OCI-LY7 (cell line): ENCODE results near the gene DTX4. TPM values are rescaled to one million over a fixed set of nuclear protein-coding genes. Genes with fewer than 3 reads are reported as not detected.

Experiments
- BruUV-seq: library from RNA; stranded (reverse); fragments of 400-500 nt; replicated peaks from 2 replicates; lab custom pipeline; 2021; lab: Mats Ljungman, UMichigan
- CTCF ChIA-PET: fragments of 300-600 bp; sonication (Branson Sonifier 250); formaldehyde crosslinking; loops from one replicate; lab custom pipeline; 2022; ENCODE audit warnings: antibody characterized with exemption; ENCODE audit not compliant: unreplicated experiment; lab: Charles Lee
- POLR2A ChIA-PET: fragments of 300-600 bp; sonication (Branson Sonifier 250); formaldehyde crosslinking; loops from one replicate; lab custom pipeline; 2022; ENCODE audit warnings: antibody characterized with exemption; lab: Charles Lee
- DNase-seq: peaks from one replicate; pipeline ENCODE4 v3.0.0-alpha.2; 2015; ENCODE audit warnings: low spot score
- H2AFZ ChIP-seq: fragments of 200-600 bp; sonication (generic), shearing (Covaris generic); 2 replicates; pipeline ENCODE4 v1.6.1; 2014; ENCODE audit warnings: mild to moderate bottlenecking, antibody characterized with exemption, low read length, moderate library complexity
- H3K27ac ChIP-seq: fragments of 200-600 bp; sonication (generic); 2 replicates; pipeline ENCODE4 v1.5.1; 2014; ENCODE audit warnings: mixed run types, low read depth, mild to moderate bottlenecking, moderate library complexity, low read length, inconsistent platforms; ENCODE audit not compliant: poor library complexity, severe bottlenecking
- H3K36me3 ChIP-seq: fragments of 200-600 bp; sonication (generic); 2 replicates; pipeline ENCODE4 v1.6.1; 2014; ENCODE audit warnings: mild to moderate bottlenecking, antibody characterized with exemption, low read length, moderate library complexity, mixed read lengths; ENCODE audit not compliant: insufficient read depth
- H3K4me1 ChIP-seq: fragments of 200-600 bp; sonication (generic); 2 replicates; pipeline ENCODE4 v1.5.1; 2014; ENCODE audit warnings: mild to moderate bottlenecking, low read length; ENCODE audit not compliant: insufficient read depth, poor library complexity, severe bottlenecking
- H3K4me2 ChIP-seq: fragments of 200-600 bp; sonication (generic); 2 replicates; pipeline ENCODE4 v1.6.1; 2014; ENCODE audit warnings: mild to moderate bottlenecking, low read length
- H3K4me3 ChIP-seq: fragments of 200-600 bp; sonication (generic); 2 replicates; pipeline ENCODE4 v1.5.1; 2014; ENCODE audit warnings: mild to moderate bottlenecking, low read depth, low read length; ENCODE audit not compliant: poor library complexity, severe bottlenecking
- H3K79me2 ChIP-seq: fragments of 200-600 bp; sonication (generic); 2 replicates; pipeline ENCODE4 v1.6.1; 2016; ENCODE audit warnings: low read depth, mild to moderate bottlenecking, low read length, moderate library complexity, mixed read lengths; ENCODE audit not compliant: insufficient read depth
- H3K9me2 ChIP-seq: fragments of 200-600 bp; sonication (generic); 2 replicates; pipeline ENCODE4 v1.6.1; 2016; ENCODE audit warnings: mild to moderate bottlenecking, low read length, mixed read lengths; ENCODE audit not compliant: insufficient read depth
- H3K9me3 ChIP-seq: fragments of 200-600 bp; sonication (generic); 2 replicates; pipeline ENCODE4 v1.6.1; 2014; ENCODE audit warnings: mild to moderate bottlenecking, mixed run types, low read length, mixed read lengths
- H4K20me1 ChIP-seq: fragments of 200-600 bp; sonication (generic); 2 replicates; pipeline ENCODE4 v1.6.1; 2014; ENCODE audit warnings: mild to moderate bottlenecking, antibody characterized with exemption, low read length, moderate library complexity, mixed read lengths; ENCODE audit not compliant: insufficient read depth
- CTCF ChIP-seq: fragments of 200-600 bp; sonication (generic); conservative IDR thresholded peaks from 2 replicates; pipeline ENCODE4 v1.5.1; 2014; ENCODE audit warnings: mild to moderate bottlenecking, antibody characterized with exemption, low read length, moderate library complexity, mixed read lengths
- EZH2phosphoT487 ChIP-seq: fragments of 200-600 bp; sonication (generic); IDR thresholded peaks from 2 replicates; pipeline ENCODE4 v1.6.1; 2018; ENCODE audit warnings: low read depth, borderline replicate concordance, mild to moderate bottlenecking, mixed run types, antibody characterized with exemption, low read length, moderate library complexity, mixed read lengths
- intact Hi-C: fragments of 100-400 bp; cut with micrococcal nuclease; formaldehyde crosslinking; loops from one replicate; pipeline ENCODE4 v1.10.0; 2022; ENCODE audit not compliant: unreplicated experiment
- total RNA-seq, 2 experiments: library from RNA; depleted of rRNA in 1 of 2; stranded (reverse); fragments of >200 nt in 1 of 2; shearing (Covaris generic) in 1 of 2; gene quantifications; 2 replicates each; pipeline ENCODE4 v1.2.3, GENCODE V29; 2014 to 2022

The DTX4 gene
- total RNA-seq, 2 experiments from 2014 or later: 1.4 to 9.9 TPM

- BruUV-seq: no TSS peak
- ChIA-PET POLR2A (no interaction called here), CTCF (no interaction called here)
- H3K9me3 ChIP-seq: no peaks in the 10 kb centered on the region
- no peak overlapping the region for H3K27ac ChIP-seq
- TF ChIP-seq CTCF: no peak
- no peak for TF ChIP-seq EZH2phosphoT487
- H2AFZ ChIP-seq: no peak overlapping the region
- no peaks in the 10 kb centered on the region for H4K20me1 ChIP-seq
- no peak for DNase-seq
- no peaks in the 10 kb centered on the region for H3K79me2 ChIP-seq
- intact Hi-C loops: no loop called here
- H3K4me1 ChIP-seq: peaks cover 13% of the 10 kb centered on the region
- no peak overlapping the region for H3K4me3 ChIP-seq
- H3K36me3 ChIP-seq: no peaks in the 10 kb centered on the region
- H3K9me2 ChIP-seq: no peaks in the 10 kb centered on the region
- no peak overlapping the region for H3K4me2 ChIP-seq
Measured at GRCh38 chr11:59188954-59189353, 17.0 kb downstream of the DTX4 start.

GRCh38 chr11:59189986-59190385, 18.1 kb downstream of the DTX4 start:
- DNase-seq: no peak
- BruUV-seq: no TSS peak
- POLR2A ChIA-PET: interaction anchor here (0.9 kb wide), 1 partner anchor 9 kb away, joined by 3 read pairs; no protein-coding TSS in a partner anchor
- no peaks in the 10 kb centered on the region for H3K36me3 ChIP-seq
- H4K20me1 ChIP-seq: no peaks in the 10 kb centered on the region
- H3K9me3 ChIP-seq: no peaks in the 10 kb centered on the region
- peaks cover 4% of the 10 kb centered on the region for H3K4me1 ChIP-seq
- no peak overlapping the region for H3K27ac ChIP-seq
- H3K9me2 ChIP-seq: no peaks in the 10 kb centered on the region
- CTCF ChIA-PET: no interaction called here
- no peak overlapping the region for H3K4me3 ChIP-seq
- no peak overlapping the region for H2AFZ ChIP-seq
- TF ChIP-seq EZH2phosphoT487 (no peak), CTCF (no peak)
- no peak overlapping the region for H3K4me2 ChIP-seq
- H3K79me2 ChIP-seq: no peaks in the 10 kb centered on the region
- intact Hi-C loops: no loop called here

- Histone ChIP-seq H3K79me2 (no peaks in the 10 kb centered on the region), H3K4me1 (peaks cover 6% of the 10 kb centered on the region), H3K9me3 (no peaks in the 10 kb centered on the region), H3K27ac (no peak overlapping the region), H3K9me2 (no peaks in the 10 kb centered on the region), H2AFZ (no peak overlapping the region), H3K36me3 (no peaks in the 10 kb centered on the region), H4K20me1 (no peaks in the 10 kb centered on the region), H3K4me3 (no peak overlapping the region), H3K4me2 (no peak overlapping the region)
- CTCF ChIA-PET: no interaction called here
- BruUV-seq: no TSS peak
- TF ChIP-seq EZH2phosphoT487 (no peak), CTCF (no peak)
- POLR2A ChIA-PET: interaction anchor here (0.9 kb wide), 1 partner anchor 8 kb away, joined by 3 read pairs; no protein-coding TSS in a partner anchor
- DNase-seq: no peak
- intact Hi-C loops: no loop called here
Measured at GRCh38 chr11:59191095-59191494, 19.2 kb downstream of the DTX4 start.
